Stimulated activated CD8-positive, alpha-beta memory T cell treated with anti-CD3 and anti-CD28 coated beads, Interleukin-4, amount 100 ng/mL, for 4 hours (primary cell): ENCODE results near the gene RSBN1L.

Experiments
- DNase-seq, 2 donors: peaks; one replicate each; pipeline ENCODE4 v3.0.0-alpha.2; 2020; ENCODE audit warnings: low read depth in 2 of 2, low spot score in 1 of 2

Gene RSBN1L

GRCh38 chr7:77727936-77728701 lies 31.9 kb downstream of the RSBN1L start:
- DNase-seq, result no peak

GRCh38 chr7:77729574-77730348 lies 33.5 kb downstream of the RSBN1L start:
- DNase-seq, result no peak

- no peak for DNase-seq
Measured at GRCh38 chr7:77731716-77732115, 35.5 kb downstream of the RSBN1L start.

GRCh38 chr7:77734659-77735421 lies 38.6 kb downstream of the RSBN1L start:
- DNase-seq, result no peak

GRCh38 chr7:77735457-77735856 lies 39.2 kb downstream of the RSBN1L start:
- DNase-seq, result no peak

- no peak for DNase-seq
Measured at GRCh38 chr7:77736991-77737390, 40.7 kb downstream of the RSBN1L start.

- no peak for DNase-seq
Measured at GRCh38 chr7:77738382-77738781, 42.1 kb downstream of the RSBN1L start.

GRCh38 chr7:77738871-77739270 lies 42.6 kb downstream of the RSBN1L start:
- DNase-seq, result no peak

- no peak for DNase-seq
Measured at GRCh38 chr7:77740257-77740656, 44.0 kb downstream of the RSBN1L start.

GRCh38 chr7:77743518-77743917 lies 47.3 kb downstream of the RSBN1L start:
- no peak for DNase-seq

- DNase-seq, result no peak
Measured at GRCh38 chr7:77745746-77746145, 49.5 kb downstream of the RSBN1L start.

- no peak for DNase-seq
Measured at GRCh38 chr7:77746164-77746823, 50.0 kb downstream of the RSBN1L start.

- DNase-seq, result no peak
Measured at GRCh38 chr7:77746824-77747165, 50.5 kb downstream of the RSBN1L start.

GRCh38 chr7:77747178-77747577 lies 50.9 kb downstream of the RSBN1L start:
- no peak for DNase-seq

GRCh38 chr7:77747718-77748117 lies 51.5 kb downstream of the RSBN1L start:
- DNase-seq, result no peak

- DNase-seq, result no peak
Measured at GRCh38 chr7:77752016-77752415, 55.8 kb downstream of the RSBN1L start.

GRCh38 chr7:77753173-77753572 lies 56.9 kb downstream of the RSBN1L start:
- DNase-seq, result no peak

GRCh38 chr7:77757589-77757988 lies 61.3 kb downstream of the RSBN1L start:
- DNase-seq, result no peak

GRCh38 chr7:77759294-77759889 lies 63.1 kb downstream of the RSBN1L start:
- peak in 1 of 2 donors; percentile 62 for DNase-seq

GRCh38 chr7:77760809-77761453 lies 64.7 kb downstream of the RSBN1L start:
- no peak for DNase-seq
